ENCODE measurements around the gene ERC1. TPM values are rescaled to one million over a fixed set of nuclear protein-coding genes. Genes with fewer than 3 reads are reported as not detected.

Gene ERC1
- total and polyA plus RNA-seq, 2 of the 4 experiments (the other 2 are of a cell fraction): 11.6 to 25.6 TPM

DNA sequence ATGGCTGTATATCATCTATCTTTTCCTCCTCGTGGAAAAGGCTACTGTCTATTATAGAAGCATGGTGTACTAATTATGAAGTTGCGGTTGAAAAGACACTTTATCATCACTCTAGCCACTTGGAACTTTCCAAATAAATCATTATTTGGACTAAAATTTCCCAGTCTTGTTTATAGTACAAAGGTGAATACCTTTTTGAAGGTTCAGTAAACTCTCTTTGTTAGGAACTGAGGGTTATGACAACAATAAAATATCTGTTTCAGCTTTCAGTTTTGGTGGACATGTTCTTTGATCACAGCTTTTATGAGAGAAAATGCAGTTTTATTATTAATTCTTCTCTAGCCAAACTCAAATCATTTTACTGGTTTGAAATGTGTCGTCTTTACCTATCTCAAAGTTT is 386.7 kb downstream of the ERC1 start:
- no peak overlapping the region for H3K4me3 ChIP-seq (ENCODE audit: insufficient read depth, low read depth, low read length)
- TF ChIP-seq, protein P1, sequence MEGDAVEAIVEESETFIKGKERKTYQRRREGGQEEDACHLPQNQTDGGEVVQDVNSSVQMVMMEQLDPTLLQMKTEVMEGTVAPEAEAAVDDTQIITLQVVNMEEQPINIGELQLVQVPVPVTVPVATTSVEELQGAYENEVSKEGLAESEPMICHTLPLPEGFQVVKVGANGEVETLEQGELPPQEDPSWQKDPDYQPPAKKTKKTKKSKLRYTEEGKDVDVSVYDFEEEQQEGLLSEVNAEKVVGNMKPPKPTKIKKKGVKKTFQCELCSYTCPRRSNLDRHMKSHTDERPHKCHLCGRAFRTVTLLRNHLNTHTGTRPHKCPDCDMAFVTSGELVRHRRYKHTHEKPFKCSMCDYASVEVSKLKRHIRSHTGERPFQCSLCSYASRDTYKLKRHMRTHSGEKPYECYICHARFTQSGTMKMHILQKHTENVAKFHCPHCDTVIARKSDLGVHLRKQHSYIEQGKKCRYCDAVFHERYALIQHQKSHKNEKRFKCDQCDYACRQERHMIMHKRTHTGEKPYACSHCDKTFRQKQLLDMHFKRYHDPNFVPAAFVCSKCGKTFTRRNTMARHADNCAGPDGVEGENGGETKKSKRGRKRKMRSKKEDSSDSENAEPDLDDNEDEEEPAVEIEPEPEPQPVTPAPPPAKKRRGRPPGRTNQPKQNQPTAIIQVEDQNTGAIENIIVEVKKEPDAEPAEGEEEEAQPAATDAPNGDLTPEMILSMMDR (conservative IDR thresholded peaks at IDR 0.05; ENCODE audit: low read depth, low read length): no peak
- no peak for TF ChIP-seq SMC3 (IDR thresholded peaks at IDR 0.05; ENCODE audit: low read depth, low read length)
- TF ChIP-seq CHD1 (IDR thresholded peaks at IDR 0.05; ENCODE audit: low read depth, low read length): no peak
- no peak for TF ChIP-seq RAD21 (IDR thresholded peaks at IDR 0.05; ENCODE audit: low read length)
- TF ChIP-seq BHLHE40 (IDR thresholded peaks at IDR 0.05; ENCODE audit: low read depth, low read length): no peak
- TF ChIP-seq, protein P2, sequence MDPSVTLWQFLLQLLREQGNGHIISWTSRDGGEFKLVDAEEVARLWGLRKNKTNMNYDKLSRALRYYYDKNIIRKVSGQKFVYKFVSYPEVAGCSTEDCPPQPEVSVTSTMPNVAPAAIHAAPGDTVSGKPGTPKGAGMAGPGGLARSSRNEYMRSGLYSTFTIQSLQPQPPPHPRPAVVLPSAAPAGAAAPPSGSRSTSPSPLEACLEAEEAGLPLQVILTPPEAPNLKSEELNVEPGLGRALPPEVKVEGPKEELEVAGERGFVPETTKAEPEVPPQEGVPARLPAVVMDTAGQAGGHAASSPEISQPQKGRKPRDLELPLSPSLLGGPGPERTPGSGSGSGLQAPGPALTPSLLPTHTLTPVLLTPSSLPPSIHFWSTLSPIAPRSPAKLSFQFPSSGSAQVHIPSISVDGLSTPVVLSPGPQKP (IDR thresholded peaks at IDR 0.05; ENCODE audit: borderline replicate concordance, low read depth, low read length): no peak
- no peak for TF ChIP-seq FOS (IDR thresholded peaks at IDR 0.05; ENCODE audit: low read depth, low read length)
- no peak for TF ChIP-seq CEBPB (IDR thresholded peaks at IDR 0.05; ENCODE audit: low read depth, low read length)
- TF ChIP-seq, protein P3, sequence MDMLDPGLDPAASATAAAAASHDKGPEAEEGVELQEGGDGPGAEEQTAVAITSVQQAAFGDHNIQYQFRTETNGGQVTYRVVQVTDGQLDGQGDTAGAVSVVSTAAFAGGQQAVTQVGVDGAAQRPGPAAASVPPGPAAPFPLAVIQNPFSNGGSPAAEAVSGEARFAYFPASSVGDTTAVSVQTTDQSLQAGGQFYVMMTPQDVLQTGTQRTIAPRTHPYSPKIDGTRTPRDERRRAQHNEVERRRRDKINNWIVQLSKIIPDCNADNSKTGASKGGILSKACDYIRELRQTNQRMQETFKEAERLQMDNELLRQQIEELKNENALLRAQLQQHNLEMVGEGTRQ (IDR thresholded peaks at IDR 0.05; ENCODE audit: low read depth, low read length): no peak
- no peak for TF ChIP-seq RFX5 (IDR thresholded peaks at IDR 0.05; ENCODE audit: low read depth, low read length)
- intact Hi-C loops (cut with micrococcal nuclease) (no loop called here), in situ Hi-C loops (cut with MboI; ENCODE audit: low sequenced_read_pairs) (no loop called here), dilution Hi-C loops (cut with HindIII; ENCODE audit: low sequenced_read_pairs, unreplicated experiment) (no loop called here)
- no peak overlapping the region for H3K27ac ChIP-seq (ENCODE audit: insufficient read depth, low read length)
- no peak overlapping the region for H3K14ac ChIP-seq (replicated peaks; ENCODE audit: low read depth, low read length)
- no peak overlapping the region for H2BK15ac ChIP-seq (ENCODE audit: low read depth, low read length)
- no TSS peak for BruUV-seq (replicated peaks)
- H3K9ac ChIP-seq (ENCODE audit: low read depth, low read length): no peak overlapping the region
- no peaks in the 10 kb centered on the region for H4K20me1 ChIP-seq (ENCODE audit: insufficient read depth, low read length)
- H3K4me1 ChIP-seq (ENCODE audit: control insufficient read depth, insufficient read depth, low read length): no peaks in the 10 kb centered on the region; the same call in 1 of the 2 replicates
- no peak overlapping the region for H2AK5ac ChIP-seq (ENCODE audit: low read depth, low read length)
- no peak overlapping the region for H3K4me2 ChIP-seq (ENCODE audit: low read depth, low read length)
- H3K56ac ChIP-seq (ENCODE audit: extremely low read depth, insufficient read depth, low read length): no peak overlapping the region
- ChIA-PET CTCF (interaction anchor here (0.8 kb wide), 1 partner anchor 260 kb away, joined by 3 read pairs; no protein-coding TSS in a partner anchor), POLR2A (ENCODE audit: unreplicated experiment) (no interaction called here)
- DNase-seq (no peak), ATAC-seq (ENCODE audit: low read depth) (no peak)
- no peak overlapping the region for H3K23ac ChIP-seq (ENCODE audit: low read depth, low read length)
- no CpG with 5 or more reads among the region's 3 CpGs for WGBS, 2 experiments (ENCODE audit: extremely low coverage in 2 of 2, insufficient read length in 1 of 2)
- H2AK9ac ChIP-seq (replicated peaks; ENCODE audit: low read depth, low read length, poor library complexity): no peak overlapping the region
- H2BK120ac ChIP-seq (ENCODE audit: low read depth, low read length): no peak overlapping the region
- no peaks in the 10 kb centered on the region for H3K9me3 ChIP-seq (ENCODE audit: control insufficient read depth, insufficient read depth, low read length)
- no peak overlapping the region for H2AFZ ChIP-seq (replicated peaks; ENCODE audit: low read length, poor library complexity)
- H4K91ac ChIP-seq (ENCODE audit: insufficient read depth, low read depth, low read length): no peak overlapping the region
- H4K8ac ChIP-seq (ENCODE audit: low read depth in 2 of 2, low read length in 2 of 2): no peak overlapping the region
- no peak overlapping the region for H3K4ac ChIP-seq (ENCODE audit: low read depth, low read length)
- no peaks in the 10 kb centered on the region for H3K27me3 ChIP-seq (ENCODE audit: control insufficient read depth, insufficient read depth, low read length)
- no peaks in the 10 kb centered on the region for H3K9me1 ChIP-seq (ENCODE audit: insufficient read depth, low read length)
- H4K5ac ChIP-seq (ENCODE audit: low read depth, low read length): no peak overlapping the region
- H3K18ac ChIP-seq (ENCODE audit: low read depth, low read length): no peak overlapping the region
- no peak overlapping the region for H2BK5ac ChIP-seq (ENCODE audit: low read depth, low read length, poor library complexity, severe bottlenecking)
- peaks cover 7% of the 10 kb centered on the region for H3K36me3 ChIP-seq (ENCODE audit: control insufficient read depth, insufficient read depth, low read length)
- H3K79me1 ChIP-seq (ENCODE audit: low read depth in 1 of 2, low read length in 2 of 2): no peaks in the 10 kb centered on the region
- no peak overlapping the region for H2BK20ac ChIP-seq (ENCODE audit: low read depth, low read length)
